Measurements from ENCODE around the gene GADL1. TPM values are rescaled to one million over a fixed set of nuclear protein-coding genes. Genes with fewer than 3 reads are reported as not detected.

GADL1 gene
- total RNA-seq, 1 donor from 2014 or later = 25.1 TPM

DNA sequence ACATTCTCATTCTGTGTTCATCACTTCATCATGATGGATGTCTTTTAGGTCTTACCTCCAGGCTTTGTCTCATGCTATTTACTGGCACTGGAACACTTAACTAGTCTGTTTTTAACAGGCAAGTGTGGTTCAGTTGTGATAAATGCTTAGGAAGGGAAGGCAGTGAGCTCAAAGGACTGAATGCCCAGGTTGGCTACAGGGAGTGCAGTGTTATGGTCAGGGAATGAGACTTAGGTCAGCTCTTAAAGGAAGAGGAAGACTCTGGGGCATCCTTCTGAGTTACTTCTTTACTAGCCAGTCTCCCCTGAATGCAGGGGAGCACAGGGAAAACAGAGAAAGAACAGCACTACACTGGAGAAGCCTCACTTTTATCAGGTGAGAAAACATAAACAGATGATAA is 215.4 kb downstream of the GADL1 start:
- Histone ChIP-seq H3K4me3 (ENCODE audit: low read length in 3 of 3) (no peak overlapping the region), H3K27me3 (ENCODE audit: control insufficient read depth in 3 of 3, insufficient read depth in 3 of 3, low read length in 3 of 3) (no peaks in the 10 kb centered on the region), H3K4me1 (ENCODE audit: control insufficient read depth in 3 of 3, insufficient read depth in 3 of 3, low read length in 3 of 3) (peaks cover 23 to 37% (median 30%) of the 10 kb centered on the region in 3 donors), H3K36me3 (ENCODE audit: control insufficient read depth in 3 of 3, insufficient read depth in 3 of 3, low read length in 3 of 3) (peaks cover 10 to 44% (median 19%) of the 10 kb centered on the region in 3 donors), H3K27ac (ENCODE audit: low read depth, low read length) (no peak overlapping the region), H3K9me3 (ENCODE audit: control insufficient read depth in 3 of 3, low read length in 3 of 3) (no peaks in the 10 kb centered on the region), H3K9ac (ENCODE audit: low read depth in 1 of 3, low read length in 3 of 3) (no peak overlapping the region)

DNA sequence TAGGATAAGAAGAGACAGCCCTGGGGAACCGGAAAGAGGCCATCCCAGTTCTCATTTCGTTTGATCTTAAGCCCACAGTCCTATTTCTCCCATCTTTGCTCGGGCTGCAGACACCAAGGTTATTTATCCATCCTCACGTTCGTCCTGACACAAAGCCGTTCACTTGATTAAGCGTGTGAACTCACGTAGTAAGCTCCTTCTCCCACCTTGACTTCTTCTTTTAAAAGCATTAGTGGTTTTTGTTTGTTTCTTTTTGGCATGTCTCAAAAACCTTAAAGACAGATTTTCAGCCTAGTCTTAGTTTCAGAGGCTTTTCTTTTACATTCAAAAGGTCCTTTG is 217.1 kb downstream of the GADL1 start:
- no peaks in the 10 kb centered on the region for H3K27me3 ChIP-seq (ENCODE audit: control insufficient read depth in 3 of 3, insufficient read depth in 3 of 3, low read length in 3 of 3)
- peaks cover 16 to 25% (median 16%) of the 10 kb centered on the region in 3 donors for H3K4me1 ChIP-seq (ENCODE audit: control insufficient read depth in 3 of 3, insufficient read depth in 3 of 3, low read length in 3 of 3)
- H3K36me3 ChIP-seq (ENCODE audit: control insufficient read depth in 3 of 3, insufficient read depth in 3 of 3, low read length in 3 of 3) = peaks cover 16 to 51% (median 25%) of the 10 kb centered on the region in 3 donors
- no peak overlapping the region for H3K4me3 ChIP-seq (ENCODE audit: low read length in 3 of 3)
- H3K9ac ChIP-seq (ENCODE audit: low read depth in 1 of 3, low read length in 3 of 3) = no peak overlapping the region
- no peaks in the 10 kb centered on the region for H3K9me3 ChIP-seq (ENCODE audit: control insufficient read depth in 3 of 3, low read length in 3 of 3)
- no peak overlapping the region for H3K27ac ChIP-seq (ENCODE audit: low read depth, low read length)

DNA sequence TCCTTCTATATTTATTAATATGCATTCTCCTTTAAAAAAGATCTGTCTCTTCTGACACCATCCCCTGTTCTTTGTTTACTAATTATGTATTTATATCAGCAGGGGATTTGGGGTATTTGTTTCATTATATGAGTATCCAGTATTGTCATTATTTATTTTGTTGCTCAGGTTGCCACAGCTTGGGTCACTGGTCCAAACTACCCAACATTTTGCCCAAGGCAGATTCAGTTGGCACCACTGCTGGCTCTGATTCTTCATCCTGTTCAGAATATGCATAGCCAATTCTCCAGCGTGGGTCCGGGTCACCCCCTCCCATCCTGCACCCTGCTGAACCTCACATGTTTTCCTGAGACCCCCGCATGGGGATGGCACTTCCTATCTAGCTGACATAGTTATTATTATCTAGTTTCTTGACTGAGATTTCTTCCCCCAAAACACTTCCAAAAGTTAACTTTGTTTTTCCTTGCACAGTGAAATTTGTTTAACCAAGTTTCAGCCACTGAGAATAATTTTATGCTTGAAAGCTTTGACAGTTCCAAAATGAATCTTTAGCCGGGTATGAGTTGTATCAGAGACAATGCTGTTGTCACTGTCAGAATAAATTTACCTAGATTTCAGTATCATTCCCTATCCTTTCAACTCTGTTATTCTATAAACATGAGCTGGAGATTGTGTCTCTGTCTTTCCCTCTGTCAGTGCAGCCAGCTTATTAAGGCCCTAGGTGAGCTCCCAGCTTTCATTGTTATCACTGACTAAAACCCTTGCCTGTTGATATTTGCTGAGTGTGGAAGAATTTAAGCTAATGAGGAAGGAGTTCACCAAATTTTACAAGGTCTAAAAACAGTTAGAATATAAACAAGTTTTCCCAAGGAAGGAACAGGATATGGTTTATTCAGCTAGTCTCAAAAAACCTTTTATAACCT is 217.8 kb downstream of the GADL1 start:
- peaks cover 22 to 57% (median 32%) of the 10 kb centered on the region in 3 donors for H3K36me3 ChIP-seq (ENCODE audit: control insufficient read depth in 3 of 3, insufficient read depth in 3 of 3, low read length in 3 of 3)

More for the DNA sequence above, 217.8 kb downstream of the GADL1 start:
- H3K9ac ChIP-seq (ENCODE audit: low read depth in 1 of 3, low read length in 3 of 3) = no peak overlapping the region
- H3K4me1 ChIP-seq (ENCODE audit: control insufficient read depth in 3 of 3, insufficient read depth in 3 of 3, low read length in 3 of 3) = peaks cover 11 to 26% (median 16%) of the 10 kb centered on the region in 3 donors
- no peak overlapping the region for H3K27ac ChIP-seq (ENCODE audit: low read depth, low read length)
- no peak overlapping the region for H3K4me3 ChIP-seq (ENCODE audit: low read length in 3 of 3)
- H3K27me3 ChIP-seq (ENCODE audit: control insufficient read depth in 3 of 3, insufficient read depth in 3 of 3, low read length in 3 of 3) = no peaks in the 10 kb centered on the region
- no peaks in the 10 kb centered on the region for H3K9me3 ChIP-seq (ENCODE audit: control insufficient read depth in 3 of 3, low read length in 3 of 3)
